Psoas muscle (tissue), 8 donors: ENCODE measurements around the gene OGDHL. TPM values are rescaled to one million over a fixed set of nuclear protein-coding genes. Genes with fewer than 3 reads are reported as not detected.

Experiments used
- ATAC-seq, 4 donors: fragments of 200-7000 bp; cut with Tn5 transposase; one replicate each; pipeline ENCODE4 v1.9.1; 2020; ENCODE audit warnings: moderate library complexity in 3 of 4, mild to moderate bottlenecking in 2 of 4
- DNase-seq, 2 donors: peaks; one replicate each; pipeline ENCODE4 v3.0.0-alpha.2; 2020
- H3K27ac ChIP-seq: fragments of 200-600 bp; one replicate; pipeline ENCODE4 v1.8.0; 2022
- H3K27me3 ChIP-seq, 3 donors: fragments of 200-600 bp in 1 of 3; one replicate each; pipeline versions ENCODE4 v1.6.1 to v1.8.0; 2013 to 2022; ENCODE audit warnings: low read length in 2 of 3, mild to moderate bottlenecking in 2 of 3, moderate library complexity in 1 of 3; ENCODE audit not compliant: insufficient read depth in 3 of 3
- H3K36me3 ChIP-seq, 2 donors: fragments of 200-600 bp in 1 of 2; one replicate each; pipeline versions ENCODE4 v1.6.1 to v1.8.0; 2013 to 2022; ENCODE audit warnings: low read depth in 1 of 2, mild to moderate bottlenecking in 1 of 2, moderate library complexity in 1 of 2; ENCODE audit not compliant: insufficient read depth in 1 of 2
- H3K4me1 ChIP-seq: fragments of 200-600 bp; one replicate; pipeline ENCODE4 v1.8.0; 2022
- H3K4me3 ChIP-seq: fragments of 200-600 bp; one replicate; pipeline ENCODE4 v1.8.0; 2022; ENCODE audit warnings: mild to moderate bottlenecking
- H3K9me3 ChIP-seq: fragments of 200-600 bp; one replicate; pipeline ENCODE4 v1.8.0; 2022
- CTCF ChIP-seq: fragments of 200-600 bp; IDR thresholded peaks from one replicate; pipeline ENCODE4 v1.8.0; 2022; ENCODE audit warnings: antibody characterized with exemption
- WGBS, 3 donors: extraction: QIAGEN DNeasy Blood & Tissue Kit; methylation state at CpG; one replicate each; pipeline versions ENCODE4 v1.1.6 to v1.1.7; 2013; 5-methylcytosine and 5-hydroxymethylcytosine counted together
- intact Hi-C, 2 donors: fragments of 100-400 bp; cut with DNase I; formaldehyde crosslinking; loops; one replicate each; pipeline versions ENCODE4 v1.11.0 to v1.14.2; 2022
- polyA plus RNA-seq, 3 donors: library from polyadenylated mRNA; stranded (reverse); fragments of 200-250 nt; gene quantifications; one replicate each; pipeline ENCODE4 v1.2.3, GENCODE V29; 2013
- total RNA-seq, 4 donors: library from RNA; stranded (reverse); fragmentation: NEBNext Ultra II Directional in 2 of 4; extraction: Animal tissue kit (Norgen Biotek cat#: 25700) in 2 of 4; gene quantifications; one replicate each; pipeline versions ENCODE4 v1.2.1 to v1.2.4, GENCODE V29; 2021 to 2023
- donor health status: healthy with polysubstance abuse.
- donor health status: DM: no; HTN: no; CAD: no; lungs with moderate emphysema.
- donor health status: Bipolar disorder and iron deficiency.
- donor health status: healthy.
- donor health status: DM: yes; HTN: yes; CAD: no.
- donor health status: DM: no; HTN: no; CAD: no.
- donor health status: DM: no; HTN: no; CAD: no.
- donor health status: DM: yes; HTN: yes; CAD: no.

The OGDHL gene
- total and polyA plus RNA-seq, 7 donors = 0.01 to 0.32 (median 0.09) TPM; not detected in 3

GRCh38 chr10:49739426-49739825, 22.7 kb downstream of the OGDHL start:
- no peaks in the 10 kb centered on the region for H3K4me1 ChIP-seq
- ATAC-seq = no peak
- no peak overlapping the region for H3K4me3 ChIP-seq
- H3K9me3 ChIP-seq = no peaks in the 10 kb centered on the region
- DNase-seq = no peak
- H3K27ac ChIP-seq = no peak overlapping the region
- WGBS, 3 donors = 64 to 72% (median 66%) methylated on average over 14 of the region's 14 CpGs
- no peaks in the 10 kb centered on the region for H3K27me3 ChIP-seq
- TF ChIP-seq CTCF = no peak
- no peaks in the 10 kb centered on the region for H3K36me3 ChIP-seq
- intact Hi-C loops = no loop called here

- Histone ChIP-seq H3K4me1 (no peaks in the 10 kb centered on the region), H3K4me3 (no peak overlapping the region), H3K27ac (no peak overlapping the region), H3K27me3 (no peaks in the 10 kb centered on the region), H3K36me3 (no peaks in the 10 kb centered on the region), H3K9me3 (no peaks in the 10 kb centered on the region)
- DNase-seq (no peak), ATAC-seq (no peak)
- intact Hi-C loops = no loop called here
- 66 to 70% (median 69%) methylated on average over 10 of the region's 10 CpGs for WGBS, 3 donors
- no peak for TF ChIP-seq CTCF
Observed at GRCh38 chr10:49738616-49739360, 23.3 kb downstream of the OGDHL start.

GRCh38 chr10:49737474-49738201, 24.5 kb downstream of the OGDHL start:
- no peak for TF ChIP-seq CTCF
- no peaks in the 10 kb centered on the region for H3K36me3 ChIP-seq
- H3K4me3 ChIP-seq = no peak overlapping the region
- no peaks in the 10 kb centered on the region for H3K27me3 ChIP-seq
- DNase-seq = no peak
- intact Hi-C loops = no loop called here
- no peaks in the 10 kb centered on the region for H3K9me3 ChIP-seq
- ATAC-seq = no peak
- WGBS, 3 donors = 67 to 76% (median 75%) methylated on average over 19 of the region's 19 CpGs
- H3K4me1 ChIP-seq = no peaks in the 10 kb centered on the region
- H3K27ac ChIP-seq = no peak overlapping the region

- no peak for DNase-seq
Observed at GRCh38 chr10:49736564-49737113, 25.5 kb downstream of the OGDHL start.

More at GRCh38 chr10:49736564-49737113, 25.5 kb downstream of the OGDHL start:
- WGBS, 3 donors = 82 to 91% (median 90%) methylated on average over 5 of the region's 5 CpGs
- Histone ChIP-seq H3K27ac (no peak overlapping the region), H3K4me3 (no peak overlapping the region), H3K4me1 (no peaks in the 10 kb centered on the region), H3K27me3 (no peaks in the 10 kb centered on the region), H3K9me3 (no peaks in the 10 kb centered on the region), H3K36me3 (no peaks in the 10 kb centered on the region)
- ATAC-seq = no peak
- no peak for TF ChIP-seq CTCF
- intact Hi-C loops = no loop called here
